ENCODE results near the gene S100A6. TPM values are rescaled to one million over a fixed set of nuclear protein-coding genes. Genes with fewer than 3 reads are reported as not detected.

Gene S100A6
- total and polyA plus RNA-seq, 2 donors (not counting 3 experiments of a cell fraction or from before 2014, with no cell fraction given) = 552 to 908 TPM

DNA sequence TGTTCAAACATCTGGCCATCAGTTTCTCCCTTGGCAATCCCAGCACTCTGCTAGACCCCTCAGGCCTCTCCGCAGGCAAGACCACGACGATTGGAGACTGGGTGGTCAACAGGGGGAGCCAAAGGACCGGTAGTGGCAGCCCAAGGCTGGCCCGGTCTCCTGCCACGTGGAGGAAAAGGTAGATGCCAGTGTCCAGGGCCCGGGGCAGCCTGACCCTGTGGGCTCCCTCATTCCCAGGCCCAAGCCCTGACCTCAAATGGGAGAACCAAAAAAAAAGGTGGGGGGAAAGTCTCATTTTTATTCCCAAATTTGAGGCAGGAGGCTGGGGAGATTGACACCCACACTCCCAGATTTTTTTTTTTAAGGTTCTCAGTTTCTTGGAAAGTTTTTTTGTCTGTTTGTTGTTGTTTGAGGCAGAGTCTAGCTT is 24.8 kb downstream of the S100A6 start:
- Histone ChIP-seq H3K9me1 (replicated peaks; ENCODE audit: control insufficient read depth, extremely low read depth, insufficient read depth, low read length) (no peaks in the 10 kb centered on the region), H4K20me1 (replicated peaks; ENCODE audit: control insufficient read depth, extremely low read depth, insufficient read depth, low read length) (no peaks in the 10 kb centered on the region), H2AFZ (ENCODE audit: low read depth, low read length) (peak overlapping the region; percentile 71), H3K36me3 (ENCODE audit: control insufficient read depth in 2 of 2, extremely low read depth in 1 of 2, insufficient read depth in 2 of 2, low read length in 2 of 2) (no peaks in the 10 kb centered on the region), H3K9ac (replicated peaks; ENCODE audit: extremely low read depth, insufficient read depth, low read length) (peak overlapping the region; percentile 34), H3K27me3 (ENCODE audit: control insufficient read depth in 2 of 2, insufficient read depth in 2 of 2, low read length in 2 of 2) (no peaks in the 10 kb centered on the region), H3K79me2 (ENCODE audit: control insufficient read depth, insufficient read depth, low read length) (no peaks in the 10 kb centered on the region), H3K4me1 (ENCODE audit: control insufficient read depth, extremely low read depth, insufficient read depth, low read length) (no peaks in the 10 kb centered on the region), H3K4me3 (replicated peaks in 1 of 3; ENCODE audit: insufficient read depth in 1 of 3, low read depth in 1 of 3, low read length in 3 of 3) (no peak overlapping the region), H3K9me3 (replicated peaks; ENCODE audit: control insufficient read depth, insufficient read depth, low read length) (no peaks in the 10 kb centered on the region), H3K4me2 (ENCODE audit: insufficient read depth, low read length) (no peak overlapping the region), H3K27ac (ENCODE audit: insufficient read depth, low read depth, low read length) (no peak overlapping the region)
- intact Hi-C loops (cut with micrococcal nuclease) (loop anchor here (1.0 to 2.0 kb wide), 8 partner anchors 22 to 475 kb away; partner anchors contain the start of genes CHTOP, RAB13, S100A13 and SNAPIN), dilution Hi-C loops (cut with MboI; ENCODE audit: extremely low pct_ligation_motif_present, low sequenced_read_pairs) (no loop called here)
- peak; percentile 94 for TF ChIP-seq CTCF (IDR thresholded peaks at IDR 0.05; ENCODE audit: extremely low read depth in 1 of 2, insufficient read depth in 1 of 2, low read depth in 1 of 2, low read length in 2 of 2)
- TF ChIP-seq JUN (IDR thresholded peaks at IDR 0.05; ENCODE audit: borderline replicate concordance, insufficient read depth, insufficient read length, low read depth) = no peak
- peak; percentile 94 for TF ChIP-seq MYC (IDR thresholded peaks at IDR 0.05; ENCODE audit: low read depth, low read length)
- TF ChIP-seq EZH2 (IDR thresholded peaks at IDR 0.05; ENCODE audit: borderline replicate concordance, low read depth, low read length, severe bottlenecking) = no peak
- TF ChIP-seq POLR2AphosphoS5 (IDR thresholded peaks at IDR 0.05; ENCODE audit: insufficient read depth, low read depth, low read length) = peak; percentile 59
- TF ChIP-seq, protein P1, sequence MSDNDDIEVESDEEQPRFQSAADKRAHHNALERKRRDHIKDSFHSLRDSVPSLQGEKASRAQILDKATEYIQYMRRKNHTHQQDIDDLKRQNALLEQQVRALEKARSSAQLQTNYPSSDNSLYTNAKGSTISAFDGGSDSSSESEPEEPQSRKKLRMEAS (IDR thresholded peaks at IDR 0.05; ENCODE audit: insufficient read depth, insufficient read length) = peak; percentile 82
- FAIRE-seq = peak; percentile 94
- peak; percentile 71 for DNase-seq (ENCODE audit: low read depth, low spot score)
- BruUV-seq (replicated peaks) = no TSS peak
- ChIA-PET CTCF (interaction anchor here (0.7 to 6.1 kb wide), 35 partner anchors 9 to 475 kb away, joined by 3 to 167 read pairs (median 5); partner anchors contain the start of genes CHTOP, RAB13, S100A13 and S100A14), POLR2A (no interaction called here)
